NOMO-1 treated with dmso at 0.1 percent for 144 hours (cell line): ENCODE data around the gene KNDC1.
"Not testable (repeated sequence)": the region's sequence is repeated elsewhere in the genome, so short reads cannot be mapped to it uniquely, and the experiment has no call there.

Experiments used
- DNase-seq: peaks from one replicate; lab custom pipeline; 2025; ENCODE audit not compliant: unreplicated experiment; lab: John Stamatoyannopoulos, UW

The KNDC1 gene

GRCh38 chr10:133175624-133176023, 15.6 kb downstream of the KNDC1 start:
- not testable (repeated sequence) for DNase-seq

GRCh38 chr10:133176546-133176945, 16.5 kb downstream of the KNDC1 start:
- DNase-seq, result no peak

DNA sequence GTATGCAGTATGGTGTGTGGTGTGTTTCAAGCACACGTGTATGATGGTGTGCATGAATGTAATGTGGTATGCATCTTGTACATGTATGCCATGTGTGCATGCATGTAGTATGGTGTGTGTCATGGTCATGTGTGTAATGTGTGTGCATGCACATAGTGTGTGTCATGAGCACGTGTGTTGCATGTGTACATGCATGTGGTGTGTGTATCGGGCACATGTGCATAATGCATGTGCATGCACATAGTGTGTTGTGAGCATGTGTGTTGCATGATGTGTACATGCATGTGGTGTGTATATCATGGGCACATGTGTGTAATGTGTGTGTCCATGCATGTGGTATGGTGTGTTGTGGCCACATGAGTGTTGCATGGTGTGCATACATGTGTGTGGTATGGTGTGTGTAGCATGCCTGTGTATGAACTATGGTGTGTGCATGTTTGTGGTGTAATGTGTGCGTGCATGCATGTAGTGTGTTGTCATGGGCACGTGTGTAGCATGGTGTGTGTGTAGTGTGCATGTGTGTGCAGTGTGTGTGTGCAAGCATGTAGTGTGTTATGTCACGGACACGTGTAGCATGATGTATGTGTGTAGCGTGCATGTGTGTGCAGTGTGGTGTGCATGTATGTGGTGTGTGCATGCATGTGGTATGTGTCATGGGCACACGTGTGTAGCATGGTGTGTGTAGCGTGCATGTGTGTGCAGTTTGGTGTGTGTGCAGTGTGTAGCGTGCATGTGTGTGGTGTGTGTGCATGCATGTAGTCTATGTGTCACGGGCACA, 17.6 kb downstream of the KNDC1 start:
- no peak for DNase-seq

GRCh38 chr10:133178357-133179127, 18.5 kb downstream of the KNDC1 start:
- no peak for DNase-seq

DNA sequence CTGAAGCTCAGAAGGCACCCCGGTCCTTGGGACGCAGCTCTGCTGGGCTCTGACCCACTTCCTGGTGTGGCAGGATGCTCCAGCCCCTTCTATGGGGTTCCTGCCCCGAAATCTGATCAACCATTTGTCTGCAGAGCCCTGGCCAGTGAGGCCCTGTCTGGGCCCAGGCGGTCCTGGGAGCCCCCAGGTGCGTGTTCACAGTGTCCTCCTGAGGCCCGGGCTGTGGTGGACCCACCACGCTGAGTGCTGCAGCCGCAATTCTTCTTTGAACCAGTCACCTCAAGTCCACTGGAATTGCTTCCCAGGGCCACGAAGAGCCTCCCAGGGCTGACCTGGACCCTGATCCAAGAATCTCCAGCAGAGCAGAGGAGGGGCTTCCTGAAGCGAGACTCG, 19.1 kb downstream of the KNDC1 start:
- DNase-seq, result no peak

- DNase-seq, result no peak
Observed at GRCh38 chr10:133179651-133180050, 19.6 kb downstream of the KNDC1 start.

DNA sequence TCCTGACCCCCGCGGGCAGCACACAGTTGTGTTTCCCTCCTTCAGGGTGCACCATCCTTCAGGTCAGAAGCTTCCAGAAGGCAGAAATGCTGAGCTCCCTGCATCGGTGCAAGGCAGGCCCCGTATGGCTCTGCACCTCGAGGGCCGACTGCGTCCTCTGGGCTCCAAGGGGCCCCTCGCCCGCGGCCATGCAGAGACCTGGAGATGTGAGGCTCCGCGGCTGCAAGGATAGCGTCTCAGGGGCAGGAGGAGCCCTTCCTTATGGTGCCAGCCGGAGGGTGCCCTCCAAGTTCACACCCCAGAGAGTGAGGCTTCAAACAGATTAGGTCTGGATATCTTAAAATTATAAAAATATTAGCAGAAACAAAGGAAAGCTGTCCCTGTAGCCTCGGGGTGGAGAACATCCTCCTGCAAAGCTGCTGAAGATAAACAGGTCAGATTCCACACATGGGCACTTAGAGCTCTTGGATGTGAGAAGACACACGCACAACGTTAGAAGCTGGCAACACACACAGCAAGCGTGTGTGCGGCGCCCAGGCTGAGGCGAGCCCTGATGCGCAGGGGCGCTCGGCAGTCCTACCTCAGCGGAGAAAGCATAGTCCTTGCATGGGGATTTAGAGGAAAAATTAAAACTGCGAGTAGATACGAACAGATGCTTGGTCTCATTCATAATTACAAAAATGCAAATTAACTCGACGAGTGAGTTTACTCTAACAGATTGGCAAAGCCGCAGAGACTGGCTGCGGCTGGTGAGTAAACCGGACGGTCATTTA, 20.4 kb downstream of the KNDC1 start:
- no peak for DNase-seq

DNA sequence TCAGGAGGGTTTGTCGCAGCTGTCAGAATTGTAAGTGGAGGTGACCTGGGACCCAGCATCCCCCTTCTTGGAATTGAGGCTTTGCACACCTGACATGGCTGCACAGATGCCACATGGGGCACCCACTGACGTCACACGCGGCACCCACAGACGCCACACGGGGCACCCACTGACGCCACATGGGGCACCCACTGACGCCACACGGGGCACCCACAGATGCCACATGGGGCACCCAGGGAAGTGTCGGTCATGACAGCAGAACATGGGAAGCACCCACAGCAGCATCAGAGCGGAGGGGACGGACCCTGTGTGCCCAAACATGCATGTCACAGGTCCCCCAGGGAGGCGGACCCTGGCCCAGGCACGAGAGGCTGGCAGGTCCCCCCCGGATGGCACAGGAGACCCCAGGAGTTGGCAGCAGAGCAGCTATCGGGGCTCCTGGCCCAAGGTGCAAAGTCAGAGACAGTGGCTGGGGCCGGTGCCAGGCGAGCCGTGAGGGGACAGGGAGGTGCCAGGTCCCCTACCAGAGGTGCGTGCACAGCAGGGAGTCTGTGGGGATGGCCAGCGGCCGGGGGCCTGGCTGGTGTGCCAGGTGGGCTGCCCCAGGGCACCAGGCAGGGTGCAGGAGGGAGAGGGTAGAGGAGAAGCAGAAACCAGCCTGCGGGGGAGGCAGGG, 21.1 kb downstream of the KNDC1 start:
- DNase-seq, result no peak

- no peak for DNase-seq
Observed at GRCh38 chr10:133182190-133182589, 22.2 kb downstream of the KNDC1 start.

- no peak for DNase-seq
Observed at GRCh38 chr10:133182791-133183645, 23.0 kb downstream of the KNDC1 start.

DNA sequence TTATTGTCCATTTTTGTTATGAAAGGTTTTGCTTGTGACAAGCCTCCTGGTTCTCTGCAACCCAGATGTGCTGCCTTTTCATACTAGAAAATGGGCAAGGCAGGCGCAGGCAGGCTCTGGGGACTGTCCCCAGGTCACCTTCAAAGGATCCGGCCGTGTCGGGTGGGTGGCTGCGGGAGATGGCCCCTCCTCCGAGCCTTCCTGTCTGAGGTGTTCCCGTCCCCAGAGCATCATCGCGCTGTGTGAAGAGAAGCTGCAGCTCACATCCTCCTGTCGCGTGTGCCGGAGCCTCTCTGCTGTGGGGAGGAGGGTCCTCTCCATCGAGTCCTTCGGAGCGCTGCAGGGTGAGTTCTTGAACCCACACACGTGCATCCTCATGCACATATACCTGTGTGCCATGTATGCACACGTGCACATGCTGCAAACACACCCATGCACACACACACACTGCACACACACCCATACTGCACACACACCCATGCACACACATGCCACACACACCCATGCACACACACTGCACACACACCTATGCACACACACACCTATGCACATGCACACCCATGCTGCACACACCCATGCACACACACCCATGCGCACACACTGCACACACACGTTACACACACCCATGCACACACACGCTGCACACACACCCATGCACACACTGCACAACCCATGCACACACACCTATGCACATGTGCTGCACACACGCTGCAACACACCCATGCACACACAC, 23.8 kb downstream of the KNDC1 start:
- no peak for DNase-seq

GRCh38 chr10:133184591-133185244, 24.7 kb downstream of the KNDC1 start:
- DNase-seq, result no peak

GRCh38 chr10:133185421-133185820, 25.4 kb downstream of the KNDC1 start:
- DNase-seq, result no peak

DNA sequence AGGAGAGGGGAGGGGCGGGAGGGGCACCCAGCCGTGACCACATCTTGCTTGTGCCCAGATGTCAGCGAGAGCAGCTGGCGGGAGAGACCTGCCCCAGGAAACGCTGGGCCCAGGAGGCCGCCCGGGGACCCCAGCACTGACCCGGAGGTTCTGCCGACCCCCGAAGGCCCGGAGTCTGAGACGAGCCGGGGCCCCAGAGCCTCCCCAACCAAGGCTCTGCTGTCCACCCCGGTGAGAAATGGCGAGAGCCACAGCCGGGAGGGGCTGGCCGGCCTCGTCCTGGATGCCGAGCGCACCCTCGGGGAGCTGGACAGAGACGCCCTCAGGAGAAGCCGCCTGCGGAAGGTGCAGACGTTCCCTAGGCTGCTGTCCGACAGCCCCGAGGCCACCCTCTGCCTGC, 25.9 kb downstream of the KNDC1 start:
- no peak for DNase-seq

DNA sequence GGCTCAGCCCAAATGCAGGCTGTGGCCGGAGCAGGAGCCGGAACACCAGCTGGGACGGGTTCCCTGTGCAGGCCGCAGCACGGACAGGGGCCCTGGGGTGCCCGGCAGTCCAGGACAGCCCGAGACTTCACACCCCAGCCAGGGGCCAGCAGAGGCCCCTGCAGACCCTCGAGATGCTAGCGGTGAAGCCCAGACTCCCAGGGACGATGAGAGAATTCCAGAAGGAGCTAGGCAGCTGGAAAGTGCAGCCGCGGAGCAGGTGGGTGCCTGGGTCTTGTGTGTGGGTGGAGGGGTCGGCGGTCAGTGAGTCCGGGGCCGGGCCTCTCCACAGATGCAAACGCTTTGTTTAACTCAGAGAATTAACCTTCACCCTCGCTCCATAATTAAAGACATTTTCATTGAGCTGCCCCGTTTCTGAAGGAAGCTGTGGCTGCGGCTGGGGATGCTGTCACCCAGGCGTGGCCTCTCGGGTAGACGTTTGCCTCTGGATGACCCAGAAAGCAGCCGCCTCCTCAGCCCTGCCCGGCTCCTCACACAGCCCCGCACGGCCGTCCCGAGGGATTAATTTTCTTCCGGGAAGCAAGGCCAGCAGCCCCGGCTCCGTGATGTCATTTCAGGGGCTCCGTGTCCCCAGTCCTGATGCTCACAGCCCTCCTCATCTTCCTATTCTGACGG, 26.5 kb downstream of the KNDC1 start:
- DNase-seq, result no peak

- DNase-seq, result no peak
Observed at GRCh38 chr10:133187091-133187905, 27.3 kb downstream of the KNDC1 start.

DNA sequence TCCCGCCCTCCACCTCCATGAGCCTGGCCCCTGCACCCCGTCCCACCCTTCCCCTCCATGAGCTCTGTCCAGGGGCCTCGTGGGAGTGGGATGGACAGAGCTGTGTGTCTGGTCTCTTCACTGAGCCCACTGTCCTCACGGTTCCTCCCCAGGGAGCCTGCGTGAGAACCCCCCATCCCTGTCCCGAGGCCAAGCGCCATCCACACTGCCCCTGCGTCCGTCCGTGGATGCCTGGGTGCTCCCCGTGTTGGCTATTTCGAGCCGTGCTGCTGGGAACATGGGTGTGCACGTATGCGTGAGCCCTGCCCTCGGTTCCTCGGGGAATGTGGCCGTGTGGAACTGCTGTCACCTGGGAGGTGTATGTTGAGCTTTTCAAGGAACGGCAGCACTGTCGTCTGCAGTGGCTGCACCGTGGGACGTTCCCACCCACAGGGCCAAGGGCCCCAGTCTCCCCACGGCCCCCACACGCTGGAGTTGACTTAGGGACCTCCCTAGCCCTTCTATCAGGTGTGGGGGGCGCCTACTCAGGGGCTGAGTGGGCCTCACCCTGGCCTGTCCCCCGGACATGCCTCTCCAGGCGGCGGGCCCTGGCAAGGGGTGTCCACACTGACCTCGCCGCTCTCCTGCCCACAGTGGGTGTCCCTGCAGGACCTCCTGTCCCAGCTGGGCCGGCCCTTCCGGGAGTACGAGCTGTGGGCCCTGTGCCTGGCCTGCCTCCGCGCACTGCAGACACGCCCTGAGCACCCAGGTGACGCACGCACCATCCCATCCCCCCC, 28.1 kb downstream of the KNDC1 start:
- DNase-seq, result no peak
